Lower leg skin (tissue), 3 donors: ENCODE results near the gene SOX6.

Source experiments
- CTCF ChIP-seq, 3 donors: fragments of 450-650 bp; IDR thresholded peaks; one replicate each; pipeline ENCODE4 v1.5.1; 2016; ENCODE audit warnings: antibody characterized with exemption in 3 of 3, mild to moderate bottlenecking in 3 of 3, moderate library complexity in 2 of 3
- POLR2A ChIP-seq, 2 donors: fragments of 450-650 bp; IDR thresholded peaks; one replicate each; pipeline ENCODE4 v1.6.1; 2016 to 2017; ENCODE audit warnings: antibody characterized with exemption in 2 of 2, mild to moderate bottlenecking in 1 of 2, moderate library complexity in 1 of 2

GRCh38 chr11:16191868-16192240, 164.5 kb downstream of the SOX6 start:
- TF ChIP-seq CTCF (IDR thresholded peaks at IDR 0.05) (no peak), POLR2A (IDR thresholded peaks at IDR 0.05) (no peak)
